ENCODE measurements around the gene AKT1S1.

AKT1S1 gene

DNA sequence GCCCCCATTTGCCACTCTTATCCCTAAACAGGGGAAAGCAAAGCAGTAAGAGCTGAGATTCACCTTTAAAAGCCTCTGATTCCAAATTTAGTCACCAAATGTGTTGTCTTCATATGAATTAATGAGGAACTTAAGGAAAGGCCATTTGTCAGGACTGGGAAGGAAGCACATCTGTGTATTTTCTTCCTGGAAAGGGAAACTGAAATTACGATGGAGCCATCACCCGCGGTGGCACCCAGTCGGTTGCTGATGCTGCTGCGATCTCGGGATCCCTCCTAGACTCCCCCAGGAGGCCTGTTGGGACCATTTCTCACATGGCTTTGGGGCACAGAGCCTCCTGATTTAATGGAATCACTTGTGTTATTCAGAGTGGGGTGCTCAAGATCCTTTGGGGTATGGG is 27.0 kb upstream of the AKT1S1 start:
- TF ChIP-seq, protein P1, sequence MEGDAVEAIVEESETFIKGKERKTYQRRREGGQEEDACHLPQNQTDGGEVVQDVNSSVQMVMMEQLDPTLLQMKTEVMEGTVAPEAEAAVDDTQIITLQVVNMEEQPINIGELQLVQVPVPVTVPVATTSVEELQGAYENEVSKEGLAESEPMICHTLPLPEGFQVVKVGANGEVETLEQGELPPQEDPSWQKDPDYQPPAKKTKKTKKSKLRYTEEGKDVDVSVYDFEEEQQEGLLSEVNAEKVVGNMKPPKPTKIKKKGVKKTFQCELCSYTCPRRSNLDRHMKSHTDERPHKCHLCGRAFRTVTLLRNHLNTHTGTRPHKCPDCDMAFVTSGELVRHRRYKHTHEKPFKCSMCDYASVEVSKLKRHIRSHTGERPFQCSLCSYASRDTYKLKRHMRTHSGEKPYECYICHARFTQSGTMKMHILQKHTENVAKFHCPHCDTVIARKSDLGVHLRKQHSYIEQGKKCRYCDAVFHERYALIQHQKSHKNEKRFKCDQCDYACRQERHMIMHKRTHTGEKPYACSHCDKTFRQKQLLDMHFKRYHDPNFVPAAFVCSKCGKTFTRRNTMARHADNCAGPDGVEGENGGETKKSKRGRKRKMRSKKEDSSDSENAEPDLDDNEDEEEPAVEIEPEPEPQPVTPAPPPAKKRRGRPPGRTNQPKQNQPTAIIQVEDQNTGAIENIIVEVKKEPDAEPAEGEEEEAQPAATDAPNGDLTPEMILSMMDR (conservative IDR thresholded peaks at IDR 0.05), result no peak
- no peak overlapping the region for H3K27ac ChIP-seq

DNA sequence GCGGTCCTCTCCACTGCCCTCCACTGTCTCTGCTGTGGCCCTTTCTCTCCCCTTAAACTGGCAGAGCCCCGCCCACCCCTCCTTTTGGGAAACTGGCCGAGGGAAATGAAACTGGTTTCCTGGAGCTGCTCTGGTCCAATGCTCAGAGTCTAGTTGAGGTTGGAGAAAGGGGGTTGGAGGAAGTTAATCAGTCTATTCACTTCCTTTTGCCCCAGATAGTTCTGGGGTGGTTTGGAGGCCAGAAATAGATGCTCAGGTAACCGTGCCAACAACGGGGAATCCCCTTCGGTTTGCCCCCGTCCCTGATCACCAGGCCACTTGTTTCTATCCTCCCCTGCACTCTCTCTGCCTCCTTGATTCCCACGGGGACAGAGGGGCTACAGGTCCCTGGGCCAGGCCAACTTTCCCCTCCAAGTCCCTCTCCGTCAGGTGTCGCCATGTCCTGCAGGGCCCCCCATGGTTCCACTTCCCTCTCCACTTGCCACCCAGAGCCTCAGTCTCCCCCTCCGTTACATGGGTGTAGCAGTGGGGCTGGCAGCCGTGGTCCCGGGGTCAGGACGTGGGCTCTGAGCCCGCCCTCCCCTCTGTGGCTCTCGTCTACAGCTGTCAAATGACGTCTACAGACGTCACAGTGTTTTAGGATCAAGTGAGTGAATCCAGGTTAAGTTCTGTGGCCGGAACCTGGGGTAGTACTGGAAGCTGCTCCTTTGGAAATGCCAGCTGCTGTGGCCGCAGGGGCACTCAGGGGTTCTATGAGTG is 19.9 kb upstream of the AKT1S1 start, which contains the start of gene IL4I1:
Gene IL4I1, minus strand, starts transcription at position 25 of the 759 bp plus-strand sequence. CDS start 727 bp downstream, outside the sequence.
- TF ChIP-seq, protein P1 (conservative IDR thresholded peaks at IDR 0.05), result no peak
- H3K27ac ChIP-seq, result no peak within 1 kb of the TSS

- TF ChIP-seq, protein P1 (conservative IDR thresholded peaks at IDR 0.05), result no peak
- H3K27ac ChIP-seq, result no peak overlapping the region
These were observed 18.6 kb upstream of the AKT1S1 start for GRCh38 chr19:49895566-49896297.

DNA sequence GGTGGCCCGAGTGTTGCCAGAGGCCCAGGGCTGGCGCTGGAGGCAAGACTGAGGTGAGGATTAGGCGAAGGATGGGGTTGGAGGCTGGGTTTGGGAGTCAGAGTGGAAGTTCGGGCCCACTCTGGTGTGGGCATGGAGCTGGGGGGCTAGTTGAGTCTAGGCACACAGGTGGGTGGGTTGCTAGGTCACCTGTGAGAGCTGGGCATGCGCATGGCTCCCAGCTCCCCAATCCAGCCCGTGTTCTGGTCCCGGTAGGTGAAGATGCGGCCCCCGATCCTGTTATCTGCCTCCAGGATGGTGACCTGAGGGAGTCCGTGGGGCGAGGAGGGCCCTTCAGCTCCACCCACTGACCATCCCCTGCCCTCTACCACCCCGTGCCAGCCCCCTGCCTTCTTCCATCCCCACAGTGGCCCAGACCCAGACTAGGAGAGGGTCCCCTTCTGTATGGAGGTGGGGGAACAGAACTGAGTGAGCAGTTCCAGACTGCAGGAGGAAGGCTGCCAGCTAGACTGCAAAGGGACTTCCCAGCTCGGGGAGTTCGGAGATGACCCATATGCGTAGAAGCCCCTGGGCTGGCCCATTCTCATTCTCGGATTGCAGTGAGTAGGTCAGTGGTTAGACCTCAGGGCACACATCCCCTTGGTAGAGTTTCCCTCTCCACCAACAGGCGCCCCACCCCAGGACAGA is 17.9 kb upstream of the AKT1S1 start:
- H3K27ac ChIP-seq, result no peak overlapping the region
- TF ChIP-seq, protein P1 (conservative IDR thresholded peaks at IDR 0.05), result no peak

- TF ChIP-seq, protein P1 (conservative IDR thresholded peaks at IDR 0.05), result no peak
- H3K27ac ChIP-seq, result no peak overlapping the region
These were observed 17.0 kb upstream of the AKT1S1 start for GRCh38 chr19:49894011-49894664.

GRCh38 chr19:49892716-49893115 is 15.6 kb upstream of the AKT1S1 start:
- H3K27ac ChIP-seq, result no peak overlapping the region
- TF ChIP-seq, protein P1 (conservative IDR thresholded peaks at IDR 0.05), result no peak

Measured in VCaP (cell line).